HepG2 (cell line): ENCODE data around the gene TCOF1. TPM values are rescaled to one million over a fixed set of nuclear protein-coding genes. Genes with fewer than 3 reads are reported as not detected.

ENCODE experiments used
- ARID2 ChIP-seq: sonication (generic); formaldehyde crosslinking; IDR thresholded peaks from 2 replicates; pipeline ENCODE4 v1.8.1; 2022; ENCODE audit warnings: mild to moderate bottlenecking, missing genetic modification reagents, borderline replicate concordance
- MAZ ChIP-seq, 2 experiments: sonication (generic) in 1 of 2; formaldehyde crosslinking in 1 of 2; IDR thresholded peaks; 2 replicates each; pipeline versions ENCODE4 v1.5.0 to v1.6.1; 2012 to 2020; ENCODE audit warnings: low read depth in 2 of 2, mild to moderate bottlenecking in 2 of 2, borderline replicate concordance in 1 of 2, improper control_type of control experiment in 1 of 2, low read length in 1 of 2, missing genetic modification reagents in 1 of 2, moderate library complexity in 1 of 2
- NFKBIZ ChIP-seq: IDR thresholded peaks from 2 replicates; pipeline ENCODE4 v1.6.1; 2018; ENCODE audit warnings: missing genetic modification reagents, missing compliant biosample characterization
- RFX5 ChIP-seq: IDR thresholded peaks from 2 replicates; pipeline ENCODE4 v1.6.1; 2011; ENCODE audit warnings: low read depth, low read length, improper control_type of control experiment
- RFXAP ChIP-seq: sonication (generic); formaldehyde crosslinking; IDR thresholded peaks from 2 replicates; pipeline ENCODE4 v1.4.0; 2020; ENCODE audit warnings: missing genetic modification reagents, borderline replicate concordance
- SNRNP70 ChIP-seq: fragments of 200-400 bp; formaldehyde crosslinking; IDR thresholded peaks from 2 replicates; pipeline ENCODE4 v1.6.1; 2017; ENCODE audit warnings: mild to moderate bottlenecking, low read depth, low read length, moderate library complexity
- ZFP82 ChIP-seq: sonication (generic); formaldehyde crosslinking; IDR thresholded peaks from 2 replicates; pipeline ENCODE4 v1.5.1; 2020; ENCODE audit warnings: mild to moderate bottlenecking, missing genetic modification reagents, borderline replicate concordance
- ZNF556 ChIP-seq: sonication (generic); formaldehyde crosslinking; IDR thresholded peaks from 2 replicates; pipeline ENCODE4 v1.4.0; 2020; ENCODE audit warnings: mild to moderate bottlenecking, missing genetic modification reagents, borderline replicate concordance
- polyA plus RNA-seq, 8 experiments: library from polyadenylated mRNA; depleted of rRNA in 3 of 8; stranded (reverse) in 7 of 8; unstranded in 1 of 8; fragments of >200 nt; fragmentation: Illumina TruSeq in 4 of 8; extraction: Trizol in 4 of 8; gene quantifications; 2 replicates each; pipeline versions ENCODE4 v1.2.1 to v1.2.3, GENCODE V29; 2011 to 2016; ENCODE audit warnings: low read depth in 4 of 8, missing spikeins in 1 of 8, mixed read lengths in 1 of 8; ENCODE audit not compliant: insufficient read depth in 1 of 8
- total RNA-seq, 5 experiments: library from RNA; depleted of rRNA; stranded (reverse); fragments of >200 nt; fragmentation: Illumina TruSeq; extraction: Trizol; gene quantifications; 2 replicates each; pipeline ENCODE4 v1.2.3, GENCODE V29; 2016; ENCODE audit warnings: low read depth in 1 of 5
- TF ChIP-seq, protein P1 (sequence below): sonication (generic); formaldehyde crosslinking; IDR thresholded peaks from 2 replicates; pipeline ENCODE4 v1.4.0; 2020; ENCODE audit warnings: missing genetic modification reagents, borderline replicate concordance
- TF ChIP-seq, protein P2 (sequence below): sonication (generic); formaldehyde crosslinking; IDR thresholded peaks from 2 replicates; pipeline ENCODE4 v1.5.0; 2020; ENCODE audit warnings: missing genetic modification reagents, mild to moderate bottlenecking, borderline replicate concordance

TCOF1 gene
- total and polyA plus RNA-seq, 2 of the 13 experiments (the other 11 are each of a cell fraction or from before 2014, with no cell fraction given): 10.1 to 41.6 TPM

DNA sequence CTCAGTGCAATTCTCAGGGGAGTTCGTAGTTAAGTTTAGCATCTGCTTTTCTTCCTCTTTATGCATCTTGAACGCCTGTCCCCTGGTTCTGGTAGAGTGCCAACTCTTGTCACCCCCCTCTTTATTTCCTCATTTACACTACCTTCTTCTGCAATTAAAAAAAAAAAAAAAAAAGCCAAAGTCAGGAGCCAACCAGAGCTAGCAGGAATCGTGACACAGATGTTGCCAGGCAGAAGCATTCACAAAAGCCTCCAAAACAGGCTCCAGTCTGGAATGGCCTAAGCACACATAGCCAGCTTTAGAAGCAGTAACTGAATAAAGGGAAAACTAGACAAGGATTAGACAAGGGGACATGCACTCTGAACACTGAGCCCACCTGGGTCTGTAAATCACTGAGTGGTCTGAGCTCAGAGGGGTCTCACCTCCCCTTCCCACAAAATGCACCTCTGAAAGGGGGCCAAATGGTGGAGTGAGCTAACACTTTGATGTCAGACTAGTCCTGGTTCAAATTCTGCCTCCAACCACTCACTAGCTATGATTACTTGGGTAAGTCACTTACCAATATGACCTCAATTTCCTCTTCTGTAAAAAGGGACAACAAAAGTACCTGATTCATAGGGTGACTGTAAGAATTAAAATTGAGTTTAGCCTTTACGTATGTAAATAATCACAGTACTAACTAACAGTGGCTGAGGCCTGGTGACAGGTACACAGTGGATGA is 53.2 kb downstream of the TCOF1 start (continued):
- TF ChIP-seq ZFP82 (CRISPR knock-in tag) (no peak), ARID2 (CRISPR knock-in tag) (no peak), RFX5 (peak; percentile 100), SNRNP70 (no peak), MAZ (IDR thresholded peaks at IDR 0.05; ENCODE audit: borderline replicate concordance, low read depth, low read length) (no peak), MAZ (CRISPR knock-in tag; IDR thresholded peaks at IDR 0.05; ENCODE audit: low read depth) (0 out of 2 replicates have a peak, but pooled peaks have one; percentile 19), ZNF556 (CRISPR knock-in tag) (no peak), RFXAP (CRISPR knock-in tag) (peak; percentile 100), NFKBIZ (no peak)
- TF ChIP-seq, protein P1, sequence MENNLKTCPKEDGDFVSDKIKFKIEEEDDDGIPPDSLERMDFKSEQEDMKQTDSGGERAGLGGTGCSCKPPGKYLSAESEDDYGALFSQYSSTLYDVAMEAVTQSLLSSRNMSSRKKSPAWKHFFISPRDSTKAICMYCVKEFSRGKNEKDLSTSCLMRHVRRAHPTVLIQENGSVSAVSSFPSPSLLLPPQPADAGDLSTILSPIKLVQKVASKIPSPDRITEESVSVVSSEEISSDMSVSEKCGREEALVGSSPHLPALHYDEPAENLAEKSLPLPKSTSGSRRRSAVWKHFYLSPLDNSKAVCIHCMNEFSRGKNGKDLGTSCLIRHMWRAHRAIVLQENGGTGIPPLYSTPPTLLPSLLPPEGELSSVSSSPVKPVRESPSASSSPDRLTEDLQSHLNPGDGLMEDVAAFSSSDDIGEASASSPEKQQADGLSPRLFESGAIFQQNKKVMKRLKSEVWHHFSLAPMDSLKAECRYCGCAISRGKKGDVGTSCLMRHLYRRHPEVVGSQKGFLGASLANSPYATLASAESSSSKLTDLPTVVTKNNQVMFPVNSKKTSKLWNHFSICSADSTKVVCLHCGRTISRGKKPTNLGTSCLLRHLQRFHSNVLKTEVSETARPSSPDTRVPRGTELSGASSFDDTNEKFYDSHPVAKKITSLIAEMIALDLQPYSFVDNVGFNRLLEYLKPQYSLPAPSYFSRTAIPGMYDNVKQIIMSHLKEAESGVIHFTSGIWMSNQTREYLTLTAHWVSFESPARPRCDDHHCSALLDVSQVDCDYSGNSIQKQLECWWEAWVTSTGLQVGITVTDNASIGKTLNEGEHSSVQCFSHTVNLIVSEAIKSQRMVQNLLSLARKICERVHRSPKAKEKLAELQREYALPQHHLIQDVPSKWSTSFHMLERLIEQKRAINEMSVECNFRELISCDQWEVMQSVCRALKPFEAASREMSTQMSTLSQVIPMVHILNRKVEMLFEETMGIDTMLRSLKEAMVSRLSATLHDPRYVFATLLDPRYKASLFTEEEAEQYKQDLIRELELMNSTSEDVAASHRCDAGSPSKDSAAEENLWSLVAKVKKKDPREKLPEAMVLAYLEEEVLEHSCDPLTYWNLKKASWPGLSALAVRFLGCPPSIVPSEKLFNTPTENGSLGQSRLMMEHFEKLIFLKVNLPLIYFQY (CRISPR knock-in tag): no peak
- TF ChIP-seq, protein P2, sequence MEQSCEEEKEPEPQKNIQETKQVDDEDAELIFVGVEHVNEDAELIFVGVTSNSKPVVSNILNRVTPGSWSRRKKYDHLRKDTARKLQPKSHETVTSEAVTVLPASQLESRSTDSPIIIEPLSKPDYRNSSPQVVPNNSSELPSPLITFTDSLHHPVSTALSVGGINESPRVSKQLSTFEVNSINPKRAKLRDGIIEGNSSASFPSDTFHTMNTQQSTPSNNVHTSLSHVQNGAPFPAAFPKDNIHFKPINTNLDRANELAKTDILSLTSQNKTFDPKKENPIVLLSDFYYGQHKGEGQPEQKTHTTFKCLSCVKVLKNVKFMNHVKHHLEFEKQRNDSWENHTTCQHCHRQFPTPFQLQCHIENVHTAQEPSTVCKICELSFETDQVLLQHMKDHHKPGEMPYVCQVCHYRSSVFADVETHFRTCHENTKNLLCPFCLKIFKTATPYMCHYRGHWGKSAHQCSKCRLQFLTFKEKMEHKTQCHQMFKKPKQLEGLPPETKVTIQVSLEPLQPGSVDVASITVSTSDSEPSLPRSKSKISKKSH (CRISPR knock-in tag): no peak
- TF ChIP-seq, all 625 proteins: peak for 14
